Neural progenitor cell (in vitro differentiated cells): ENCODE measurements around the gene ASB2.

Source experiments
- CTCF ChIP-seq: fragments of 200-600 bp; sonication (generic); IDR thresholded peaks from 2 replicates; pipeline ENCODE4 v1.5.1; 2017; ENCODE audit warnings: antibody characterized with exemption, mild to moderate bottlenecking
- EZH2 ChIP-seq: fragments of 200-600 bp; sonication (generic); IDR thresholded peaks from 2 replicates; pipeline ENCODE4 v1.6.1; 2017; ENCODE audit warnings: antibody characterized with exemption, mild to moderate bottlenecking, moderate library complexity
- EZH2phosphoT487 ChIP-seq: fragments of 200-600 bp; sonication (generic); IDR thresholded peaks from 2 replicates; pipeline ENCODE4 v1.6.1; 2017; ENCODE audit warnings: antibody characterized with exemption

GRCh38 chr14:93926245-93926872 lies 50.0 kb downstream of the ASB2 start:
- TF ChIP-seq EZH2, result no peak
- TF ChIP-seq CTCF, result no peak
- no peak for TF ChIP-seq EZH2phosphoT487
